G401.6 (cell line): Measurements from ENCODE around the gene RANBP1.

Experiments
- FAIRE-seq: peaks from 2 replicates; lab custom pipeline; 2012; peaks lifted over from hg19 to GRCh38; lab: Jason Lieb, UNC

RANBP1 gene

GRCh38 chr22:20089226-20089976 lies 26.5 kb upstream of the RANBP1 start:
- no peak for FAIRE-seq

- no peak for FAIRE-seq
These were observed 25.8 kb upstream of the RANBP1 start for GRCh38 chr22:20089977-20090729.

- no peak for FAIRE-seq
These were observed 25.1 kb upstream of the RANBP1 start for GRCh38 chr22:20090730-20091240.

GRCh38 chr22:20091690-20092476 lies 24.0 kb upstream of the RANBP1 start:
- FAIRE-seq, result no peak

- FAIRE-seq, result no peak
These were observed 23.4 kb upstream of the RANBP1 start for GRCh38 chr22:20092477-20092854.

GRCh38 chr22:20093418-20094196 lies 22.3 kb upstream of the RANBP1 start:
- no peak for FAIRE-seq

GRCh38 chr22:20094197-20094807 lies 21.6 kb upstream of the RANBP1 start:
- no peak for FAIRE-seq

GRCh38 chr22:20095521-20095920 lies 20.4 kb upstream of the RANBP1 start:
- FAIRE-seq, result no peak

GRCh38 chr22:20096574-20097420 lies 19.1 kb upstream of the RANBP1 start:
- no peak for FAIRE-seq

- FAIRE-seq, result no peak
These were observed 16.7 kb upstream of the RANBP1 start for GRCh38 chr22:20099099-20099711.

GRCh38 chr22:20101638-20102037 lies 14.3 kb upstream of the RANBP1 start:
- FAIRE-seq, result no peak

- FAIRE-seq, result no peak
These were observed 13.6 kb upstream of the RANBP1 start for GRCh38 chr22:20102203-20102780.

- no peak for FAIRE-seq
These were observed 10.3 kb upstream of the RANBP1 start for GRCh38 chr22:20105456-20106204.

GRCh38 chr22:20106205-20106848 lies 9.6 kb upstream of the RANBP1 start:
- no peak for FAIRE-seq

- no peak for FAIRE-seq
These were observed 9.1 kb upstream of the RANBP1 start for GRCh38 chr22:20106849-20107237.

- no peak for FAIRE-seq
These were observed 8.4 kb upstream of the RANBP1 start for GRCh38 chr22:20107471-20107901.

- FAIRE-seq, result no peak
These were observed 7.8 kb upstream of the RANBP1 start for GRCh38 chr22:20107951-20108756.
